ENCODE data around the gene EPHB6. TPM values are rescaled to one million over a fixed set of nuclear protein-coding genes. Genes with fewer than 3 reads are reported as not detected.

The EPHB6 gene
- total RNA-seq, 2 experiments from 2014 or later, result 50.7 to 55.8 TPM

DNA sequence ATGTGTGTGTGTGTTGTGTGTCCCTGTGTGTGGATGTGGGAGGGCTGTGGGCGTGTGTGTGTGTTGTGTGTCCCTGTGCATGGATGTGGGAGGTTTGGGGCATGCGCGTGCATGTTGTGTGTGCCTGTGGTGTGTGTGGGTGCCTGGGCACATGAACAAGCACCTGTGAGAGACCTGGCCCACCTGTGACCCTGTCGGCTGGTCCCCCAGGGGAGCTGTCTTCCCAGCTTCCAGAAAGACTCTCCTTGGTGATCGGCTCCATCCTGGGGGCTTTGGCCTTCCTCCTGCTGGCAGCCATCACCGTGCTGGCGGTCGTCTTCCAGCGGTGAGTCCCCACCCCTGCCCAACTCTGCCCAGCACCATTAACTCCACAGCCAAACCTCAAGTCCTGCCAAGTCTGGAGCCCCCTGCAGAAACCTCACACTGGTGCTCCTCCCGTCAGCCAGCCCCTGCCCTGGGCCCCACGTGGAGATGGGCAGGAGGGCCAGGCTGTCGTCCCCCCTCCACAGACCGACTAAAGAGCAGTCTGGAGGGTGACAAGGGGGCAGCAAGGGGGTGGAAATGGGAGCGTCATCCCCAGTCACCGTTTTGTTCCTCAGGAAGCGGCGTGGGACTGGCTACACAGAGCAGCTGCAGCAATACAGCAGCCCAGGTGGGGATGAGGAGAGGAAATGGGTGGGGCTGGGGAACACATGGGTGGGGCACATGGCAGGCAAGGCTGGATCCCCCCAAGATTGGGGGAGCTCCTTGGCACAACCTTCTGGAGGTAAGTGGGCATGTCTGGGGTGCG lies 12.7 kb downstream of the EPHB6 start:
- ChIA-PET POLR2A (no interaction called here), CTCF (no interaction called here)
- intact Hi-C loops (cut with DNase I, micrococcal nuclease), result loop anchor here (2.0 to 10.0 kb wide), 3 partner anchors 15 to 335 kb away; no protein-coding TSS in a partner anchor
- TF ChIP-seq, protein P1, sequence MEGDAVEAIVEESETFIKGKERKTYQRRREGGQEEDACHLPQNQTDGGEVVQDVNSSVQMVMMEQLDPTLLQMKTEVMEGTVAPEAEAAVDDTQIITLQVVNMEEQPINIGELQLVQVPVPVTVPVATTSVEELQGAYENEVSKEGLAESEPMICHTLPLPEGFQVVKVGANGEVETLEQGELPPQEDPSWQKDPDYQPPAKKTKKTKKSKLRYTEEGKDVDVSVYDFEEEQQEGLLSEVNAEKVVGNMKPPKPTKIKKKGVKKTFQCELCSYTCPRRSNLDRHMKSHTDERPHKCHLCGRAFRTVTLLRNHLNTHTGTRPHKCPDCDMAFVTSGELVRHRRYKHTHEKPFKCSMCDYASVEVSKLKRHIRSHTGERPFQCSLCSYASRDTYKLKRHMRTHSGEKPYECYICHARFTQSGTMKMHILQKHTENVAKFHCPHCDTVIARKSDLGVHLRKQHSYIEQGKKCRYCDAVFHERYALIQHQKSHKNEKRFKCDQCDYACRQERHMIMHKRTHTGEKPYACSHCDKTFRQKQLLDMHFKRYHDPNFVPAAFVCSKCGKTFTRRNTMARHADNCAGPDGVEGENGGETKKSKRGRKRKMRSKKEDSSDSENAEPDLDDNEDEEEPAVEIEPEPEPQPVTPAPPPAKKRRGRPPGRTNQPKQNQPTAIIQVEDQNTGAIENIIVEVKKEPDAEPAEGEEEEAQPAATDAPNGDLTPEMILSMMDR (IDR thresholded peaks at IDR 0.05), result no peak
- Mint-ChIP-seq H3K27ac (no peak overlapping the region), H3K4me1 (ENCODE audit: low read depth) (peaks cover 6% of the 10 kb centered on the region), H3K4me3 (no peak overlapping the region), H3K36me3 (ENCODE audit: low read depth) (peaks cover 69% of the 10 kb centered on the region), H3K9me3 (no peaks in the 10 kb centered on the region), H3K27me3 (no peaks in the 10 kb centered on the region)
- Histone ChIP-seq H3K9me3 (ENCODE audit: control insufficient read depth in 1 of 2, insufficient read depth in 1 of 2, low read length in 2 of 2) (no peaks in the 10 kb centered on the region), H3K27me3 (ENCODE audit: control insufficient read depth in 1 of 2, insufficient read depth in 2 of 2, low read length in 2 of 2) (no peaks in the 10 kb centered on the region), H3K4me1 (ENCODE audit: insufficient read depth, low read length) (peaks cover 9% of the 10 kb centered on the region), H3K27ac (ENCODE audit: low read depth in 1 of 2, low read length in 2 of 2) (no peak overlapping the region), H3K36me3 (ENCODE audit: insufficient read depth, low read length) (peaks cover 25% of the 10 kb centered on the region), H3K4me3 (ENCODE audit: low read length) (no peak overlapping the region)
- ATAC-seq (ENCODE audit: poor library complexity) (no peak), DNase-seq (no peak)

GRCh38 chr7:142868188-142868985 lies 13.5 kb downstream of the EPHB6 start:
- H3K36me3 Mint-ChIP-seq (ENCODE audit: low read depth), result peaks cover 68% of the 10 kb centered on the region
- H3K4me1 Mint-ChIP-seq (ENCODE audit: low read depth), result peaks cover 6% of the 10 kb centered on the region
- TF ChIP-seq, protein P1 (IDR thresholded peaks at IDR 0.05), result no peak
- H3K27me3 Mint-ChIP-seq, result no peaks in the 10 kb centered on the region
- DNase-seq, result no peak
- Histone ChIP-seq H3K4me3 (ENCODE audit: low read length) (no peak overlapping the region), H3K36me3 (ENCODE audit: insufficient read depth, low read length) (peaks cover 22% of the 10 kb centered on the region), H3K4me1 (ENCODE audit: insufficient read depth, low read length) (peaks cover 9% of the 10 kb centered on the region), H3K9me3 (ENCODE audit: control insufficient read depth in 1 of 2, insufficient read depth in 1 of 2, low read length in 2 of 2) (peaks cover 0 to 3% of the 10 kb centered on the region in 2 experiments), H3K27ac (ENCODE audit: low read depth in 1 of 2, low read length in 2 of 2) (no peak overlapping the region), H3K27me3 (ENCODE audit: control insufficient read depth in 1 of 2, insufficient read depth in 2 of 2, low read length in 2 of 2) (no peaks in the 10 kb centered on the region)
- ChIA-PET POLR2A (interaction anchor here (0.8 kb wide), 1 partner anchor 59 kb away, joined by 3 read pairs; no protein-coding TSS in a partner anchor), CTCF (no interaction called here)
- no peak for ATAC-seq (ENCODE audit: poor library complexity)
- H3K4me3 Mint-ChIP-seq, result no peak overlapping the region
- H3K9me3 Mint-ChIP-seq, result no peaks in the 10 kb centered on the region
- no peak overlapping the region for H3K27ac Mint-ChIP-seq
- intact Hi-C loops (cut with DNase I, micrococcal nuclease), result loop anchor here in 1 of 2 experiments (5.0 to 10.0 kb wide), 2 partner anchors 54 to 336 kb away; no protein-coding TSS in a partner anchor

- intact Hi-C loops (cut with DNase I, micrococcal nuclease), result loop anchor here in 1 of 2 experiments (5.0 to 10.0 kb wide), 2 partner anchors 54 to 337 kb away; no protein-coding TSS in a partner anchor
- Mint-ChIP-seq H3K4me3 (no peak overlapping the region), H3K27me3 (no peaks in the 10 kb centered on the region), H3K4me1 (ENCODE audit: low read depth) (peaks cover 6% of the 10 kb centered on the region), H3K9me3 (no peaks in the 10 kb centered on the region), H3K36me3 (ENCODE audit: low read depth) (peaks cover 62% of the 10 kb centered on the region), H3K27ac (no peak overlapping the region)
- Histone ChIP-seq H3K27me3 (ENCODE audit: control insufficient read depth in 1 of 2, insufficient read depth in 2 of 2, low read length in 2 of 2) (no peaks in the 10 kb centered on the region), H3K9me3 (ENCODE audit: control insufficient read depth in 1 of 2, insufficient read depth in 1 of 2, low read length in 2 of 2) (peaks cover 0 to 4% of the 10 kb centered on the region in 2 experiments), H3K27ac (ENCODE audit: low read depth in 1 of 2, low read length in 2 of 2) (no peak overlapping the region), H3K36me3 (ENCODE audit: insufficient read depth, low read length) (peaks cover 22% of the 10 kb centered on the region), H3K4me3 (ENCODE audit: low read length) (no peak overlapping the region), H3K4me1 (ENCODE audit: insufficient read depth, low read length) (peaks cover 9% of the 10 kb centered on the region)
- ATAC-seq (ENCODE audit: poor library complexity), result no peak
- ChIA-PET CTCF (no interaction called here), POLR2A (interaction anchor here (0.8 kb wide), 1 partner anchor 60 kb away, joined by 3 read pairs; no protein-coding TSS in a partner anchor)
- TF ChIP-seq, protein P1 (IDR thresholded peaks at IDR 0.05), result no peak
- no peak for DNase-seq
Observed at GRCh38 chr7:142868986-142869415, 14.1 kb downstream of the EPHB6 start.

Measured in CD4-positive, alpha-beta T cell (primary cell).